GM21515 (cell line): Measurements from ENCODE around the gene PFDN4.

Experiments
- ATAC-seq: cut with Tn5 transposase; IDR thresholded peaks from one replicate; pipeline ENCODE4 v1.9.1; 2021; ENCODE audit not compliant: unreplicated experiment

Gene PFDN4

DNA sequence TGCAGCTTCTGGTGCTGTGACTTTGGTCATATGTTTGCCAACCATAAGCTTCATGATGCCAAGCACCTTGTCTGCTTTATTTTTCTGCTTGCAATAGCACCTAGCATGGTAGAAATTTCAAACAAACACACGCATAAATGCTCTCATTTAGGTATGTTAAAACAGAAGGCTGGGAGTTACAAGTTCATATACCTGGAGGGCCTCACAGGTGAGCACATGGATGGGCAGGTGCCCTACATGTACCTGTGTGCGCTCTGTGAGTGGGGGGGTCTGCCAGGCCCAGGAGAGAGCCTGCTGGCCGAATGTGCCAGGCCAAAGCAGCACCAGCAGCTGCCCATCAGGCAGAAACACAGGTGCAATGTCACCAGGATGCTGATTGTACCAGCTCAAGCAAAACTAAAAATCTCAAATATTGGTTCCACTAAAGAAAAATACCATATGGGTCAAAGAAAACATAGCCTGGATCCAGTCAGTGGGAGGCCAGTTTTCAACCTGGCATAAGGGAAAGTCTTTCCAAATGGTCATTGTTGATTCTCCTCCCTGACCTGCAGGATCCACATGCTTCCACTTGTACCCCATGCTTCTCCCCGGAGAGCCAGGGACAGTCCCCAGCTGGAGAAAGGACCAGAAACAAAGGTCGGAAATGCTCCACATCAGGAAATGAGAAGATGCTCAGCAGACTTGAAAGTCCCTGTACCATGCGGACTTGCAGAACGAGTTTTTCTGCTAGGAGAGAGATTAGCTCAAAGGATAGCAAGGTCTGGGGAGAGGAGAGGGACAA lies 7.2 kb upstream of the PFDN4 start:
- no peak for ATAC-seq

GRCh38 chr20:54201268-54201846 lies 6.5 kb upstream of the PFDN4 start:
- no peak for ATAC-seq

GRCh38 chr20:54203281-54203680 lies 4.6 kb upstream of the PFDN4 start:
- no peak for ATAC-seq

GRCh38 chr20:54204063-54204462 lies 3.8 kb upstream of the PFDN4 start:
- ATAC-seq: no peak

DNA sequence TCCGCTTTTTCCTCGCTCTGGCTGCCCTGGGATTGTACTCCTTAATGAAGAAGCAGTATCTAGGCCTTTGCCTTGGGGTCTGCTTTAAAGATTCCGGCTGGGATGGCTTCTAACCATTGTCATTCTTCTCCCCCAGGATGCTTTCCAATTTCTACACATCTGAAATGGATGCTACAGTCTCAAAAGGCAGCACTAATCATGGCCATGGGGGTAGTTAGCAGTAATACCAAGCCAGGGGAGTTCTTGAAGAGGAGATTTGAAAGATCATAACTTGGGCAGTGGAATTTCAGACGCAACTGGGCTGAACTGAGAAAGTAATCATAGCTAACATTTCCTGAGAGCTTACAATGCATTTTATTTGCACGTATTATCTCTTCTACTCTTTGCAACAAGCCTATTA lies 3.4 kb upstream of the PFDN4 start:
- no peak for ATAC-seq

GRCh38 chr20:54205450-54205849 lies 2.4 kb upstream of the PFDN4 start:
- no peak for ATAC-seq

GRCh38 chr20:54207053-54207742 lies 689 bp upstream of the PFDN4 start:
- ATAC-seq: no peak

- ATAC-seq: peak; percentile 2
Observed at GRCh38 chr20:54208548-54209176, 775 bp downstream of the PFDN4 start.

GRCh38 chr20:54209216-54209813 lies 1.4 kb downstream of the PFDN4 start:
- no peak for ATAC-seq

DNA sequence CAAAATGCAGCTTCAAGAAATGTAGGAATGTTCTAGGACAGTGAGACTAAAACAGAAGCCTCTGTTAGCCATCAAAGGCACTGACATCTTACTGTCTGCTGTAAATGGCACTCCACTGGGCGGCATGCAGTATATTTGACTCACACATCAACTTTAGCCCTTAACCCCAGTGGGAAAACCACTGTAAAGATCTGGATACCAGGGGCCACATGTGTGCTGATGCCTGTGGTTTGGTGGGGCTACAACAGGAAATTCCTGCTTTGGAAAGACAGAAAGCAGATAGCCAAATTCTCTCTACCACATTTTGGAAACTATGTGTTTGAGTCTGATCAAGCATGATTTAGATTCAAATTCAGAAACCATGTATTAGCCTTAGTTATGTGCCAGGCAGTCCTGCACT lies 4.3 kb downstream of the PFDN4 start:
- no peak for ATAC-seq

GRCh38 chr20:54212871-54213270 lies 5.0 kb downstream of the PFDN4 start:
- no peak for ATAC-seq

- no peak for ATAC-seq
Observed at GRCh38 chr20:54214566-54214965, 6.7 kb downstream of the PFDN4 start.

- no peak for ATAC-seq
Observed at GRCh38 chr20:54215157-54215789, 7.4 kb downstream of the PFDN4 start.

GRCh38 chr20:54217762-54218161 lies 9.9 kb downstream of the PFDN4 start:
- no peak for ATAC-seq

DNA sequence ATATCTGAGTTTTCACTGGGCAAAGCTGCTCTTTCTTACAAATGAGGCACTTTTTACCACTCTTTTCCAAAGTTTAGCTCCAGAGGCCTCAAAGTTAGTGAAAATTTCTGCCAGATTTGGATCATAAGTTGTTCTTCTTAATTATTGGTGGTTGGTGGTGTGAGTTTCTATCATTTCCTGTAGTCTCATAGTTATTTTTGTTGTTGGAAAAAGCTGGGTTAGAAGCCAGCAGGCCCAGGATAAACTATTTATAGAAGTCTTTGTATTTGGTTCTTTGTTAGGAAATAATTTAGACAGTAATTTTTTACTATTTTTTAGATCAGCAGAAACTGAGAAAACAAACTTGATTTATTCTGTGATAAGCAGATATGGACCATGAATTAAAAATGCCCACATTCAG lies 10.6 kb downstream of the PFDN4 start:
- ATAC-seq: no peak

GRCh38 chr20:54219751-54220426 lies 12.0 kb downstream of the PFDN4 start:
- no peak for ATAC-seq

GRCh38 chr20:54220722-54221121 lies 12.8 kb downstream of the PFDN4 start:
- no peak for ATAC-seq

DNA sequence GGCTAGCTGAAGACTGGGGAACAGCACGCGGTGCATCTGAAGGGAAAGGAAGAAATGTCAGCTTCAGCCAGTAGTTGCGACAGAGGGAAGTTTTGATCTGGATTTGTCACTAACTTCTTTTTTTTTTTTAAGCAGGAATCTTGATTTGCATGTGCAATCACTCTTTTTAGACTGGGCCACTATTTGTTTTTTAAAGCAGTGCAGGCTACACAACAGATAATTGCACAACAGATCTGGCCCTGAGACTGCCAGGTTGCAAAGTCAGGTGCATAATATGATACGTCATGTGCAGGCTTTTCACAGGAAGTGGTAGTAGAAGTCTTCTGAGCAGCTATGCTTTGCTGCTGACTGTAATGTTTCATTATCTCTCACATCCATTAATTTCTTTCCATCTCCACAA lies 13.5 kb downstream of the PFDN4 start:
- no peak for ATAC-seq

DNA sequence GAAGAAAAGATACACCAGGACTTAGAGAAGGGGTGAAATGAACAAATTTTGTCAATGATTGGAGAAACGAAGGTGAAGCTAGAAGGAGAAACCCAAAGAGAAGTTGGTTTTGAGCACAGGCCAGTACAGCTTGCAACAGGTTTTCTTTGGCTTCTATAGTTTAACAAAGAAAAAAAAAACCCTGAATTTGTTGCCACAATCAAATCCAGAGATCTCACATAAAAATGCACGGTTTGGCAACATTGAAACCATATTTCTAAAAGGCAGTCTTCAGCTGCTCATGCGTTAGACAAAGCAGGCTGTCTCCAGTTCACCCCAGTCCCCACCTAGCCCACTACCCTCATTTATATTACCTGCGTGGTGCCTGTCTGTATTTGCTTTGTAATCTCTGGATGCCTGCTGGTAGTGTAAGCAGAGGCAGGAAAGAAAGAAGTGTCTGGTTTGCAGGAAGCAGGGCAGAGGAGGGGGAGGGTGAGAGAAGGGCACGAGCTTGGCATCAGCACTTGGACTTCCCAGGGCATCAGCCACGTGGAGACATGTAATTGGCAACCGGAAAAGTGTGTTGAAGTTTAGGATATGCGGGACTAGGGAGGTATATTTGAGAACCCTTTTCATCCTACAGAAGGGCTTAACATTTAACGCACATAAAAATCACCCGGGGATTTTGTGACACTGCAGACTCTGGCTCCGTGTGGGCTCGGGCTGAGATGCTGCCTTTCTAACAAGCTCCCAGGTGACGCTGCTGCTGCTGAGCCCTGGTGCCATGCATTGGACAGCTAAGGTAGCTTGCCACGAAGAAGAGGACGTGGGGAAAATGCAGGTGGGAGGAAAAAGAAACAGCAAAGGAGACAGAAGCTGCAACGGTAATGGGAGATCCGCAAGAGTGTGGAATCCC lies 14.4 kb downstream of the PFDN4 start:
- ATAC-seq: no peak
